B cell (primary cell): ENCODE results near the gene ITSN1.

Source experiments
- CTCF ChIP-seq: fragments of 200-600 bp; IDR thresholded peaks from one replicate; pipeline ENCODE4 v1.8.0; 2022; ENCODE audit warnings: antibody characterized with exemption, mild to moderate bottlenecking
- EZH2 ChIP-seq: IDR thresholded peaks from 2 replicates; pipeline ENCODE4 v1.6.1; 2012; ENCODE audit warnings: borderline replicate concordance, low read depth, mild to moderate bottlenecking, moderate library complexity, low read length; ENCODE audit not compliant: insufficient read depth, poor library complexity, severe bottlenecking

- TF ChIP-seq CTCF (no peak), EZH2 (no peak)
Measured at GRCh38 chr21:33698087-33698860, 56.0 kb downstream of the ITSN1 start.
